CD1c-positive myeloid dendritic cell (primary cell): ENCODE data around the gene ERCC5.

Source experiments
- DNase-seq: peaks from one replicate; pipeline ENCODE4 v3.0.0-alpha.2; 2016; ENCODE audit errors: extremely low spot score

The ERCC5 gene

DNA sequence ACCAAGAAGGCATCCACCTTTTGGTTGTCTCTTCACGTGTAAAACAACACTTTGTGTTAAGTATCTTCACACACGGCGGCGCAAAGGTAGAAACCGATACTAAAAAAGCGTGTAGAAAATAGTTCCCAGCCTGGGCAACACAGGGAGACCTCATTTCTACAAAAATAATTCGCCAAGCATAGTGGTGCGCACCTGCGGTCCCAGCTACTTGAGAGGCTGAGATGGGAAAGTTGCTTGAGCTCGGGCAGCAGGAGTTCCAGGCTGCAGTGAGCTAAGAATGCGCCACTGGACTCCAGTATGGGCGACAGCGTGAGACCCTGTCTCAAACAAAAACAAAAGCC lies 573 bp upstream of the ERCC5 start:
- no peak for DNase-seq

DNA sequence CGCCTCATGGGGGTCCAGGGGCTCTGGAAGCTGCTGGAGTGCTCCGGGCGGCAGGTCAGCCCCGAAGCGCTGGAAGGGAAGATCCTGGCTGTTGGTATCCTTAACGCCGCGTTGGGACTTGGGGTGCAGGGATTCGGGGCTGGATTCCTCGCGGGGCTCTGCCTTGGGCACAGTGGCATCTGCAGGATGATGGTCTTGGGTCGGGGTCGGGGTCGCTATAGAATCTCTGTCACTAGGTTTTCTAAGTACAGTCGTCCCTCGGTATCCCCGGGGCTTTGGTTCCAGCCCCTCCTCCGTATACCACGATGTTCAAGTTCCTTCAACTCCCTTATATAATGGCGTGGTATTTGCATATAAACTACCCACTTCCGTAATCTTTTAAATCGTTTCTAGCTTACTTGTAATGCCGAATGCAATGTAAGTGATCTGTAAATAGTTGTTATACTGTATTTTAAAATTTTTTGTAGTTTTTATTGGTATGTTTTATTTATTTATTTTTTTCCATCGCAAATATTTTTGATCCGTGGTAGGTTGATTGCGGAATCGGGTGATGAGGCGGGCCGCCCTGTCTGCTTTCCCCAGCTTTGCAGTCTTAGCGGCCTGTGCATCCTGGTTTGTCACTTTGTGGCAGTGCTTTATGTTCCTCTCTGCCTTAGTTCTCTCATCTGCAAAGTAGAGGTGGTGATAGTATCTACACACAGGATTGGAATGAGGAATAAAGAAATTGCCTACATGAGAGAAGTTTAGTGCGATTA lies 606 bp downstream of the ERCC5 start:
- peak; percentile 73 for DNase-seq

DNA sequence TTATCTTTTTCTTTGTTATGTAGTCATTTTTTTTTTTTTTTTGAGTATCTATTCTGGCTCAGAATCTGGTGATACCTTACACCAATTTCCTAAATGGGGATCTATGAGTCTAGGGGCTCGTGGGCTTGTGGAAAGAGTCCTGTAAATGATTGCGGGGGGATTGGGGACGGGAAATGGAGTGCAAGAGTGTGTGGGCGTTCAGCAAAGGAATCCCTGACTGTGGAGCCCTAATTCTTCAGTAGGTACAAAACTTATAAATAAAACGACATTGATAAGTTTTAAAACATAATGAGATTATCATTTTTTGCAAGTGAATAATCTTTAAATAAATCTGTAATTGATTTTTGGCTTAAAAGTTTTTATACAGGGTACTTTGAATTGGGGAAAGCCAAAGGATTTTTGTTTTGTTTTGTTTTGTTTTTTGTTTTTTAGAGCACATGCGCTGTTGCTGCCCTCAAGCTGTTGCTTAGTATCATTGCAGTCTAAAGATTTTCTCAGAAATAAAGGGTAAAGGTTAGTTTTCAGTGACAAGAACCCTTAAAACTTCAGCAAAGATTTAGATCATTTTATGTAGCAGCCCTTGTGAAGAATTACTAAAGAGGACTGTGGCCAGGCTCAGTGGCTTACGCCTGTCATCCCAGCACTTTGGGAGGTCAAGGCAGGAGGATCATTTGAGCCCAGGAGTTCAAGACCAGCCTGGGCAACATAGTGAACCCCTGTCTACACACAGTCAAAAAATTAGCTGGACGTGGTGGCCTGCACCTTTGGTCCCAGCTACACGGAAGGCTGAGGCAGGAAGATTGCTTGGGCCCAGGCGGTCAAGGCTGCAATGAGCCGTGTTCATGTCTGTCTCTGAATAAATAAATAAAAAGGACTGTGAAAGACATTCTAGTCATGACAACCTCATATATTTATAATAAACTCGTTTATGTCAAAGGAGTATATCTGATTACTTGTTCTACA lies 1.7 kb downstream of the ERCC5 start:
- peak; percentile 51 for DNase-seq

DNA sequence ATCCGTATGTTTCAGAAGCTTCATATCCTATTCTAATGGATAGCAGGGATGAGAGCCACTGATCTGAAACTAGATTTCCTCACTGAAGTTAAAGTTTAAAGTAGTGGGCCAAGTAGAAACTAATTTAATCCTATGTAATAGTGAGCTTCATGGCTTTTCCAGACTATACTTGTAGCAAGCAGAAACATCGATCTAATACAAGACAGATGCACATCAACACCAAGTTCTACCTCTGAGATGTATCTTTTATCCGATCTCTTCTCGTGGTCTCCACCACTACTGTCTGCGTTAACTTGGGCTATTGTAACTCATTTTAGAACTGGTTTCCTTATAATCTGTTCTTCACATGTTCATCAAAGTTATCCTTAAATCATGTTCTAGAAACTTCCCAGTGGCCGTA lies 3.1 kb downstream of the ERCC5 start:
- DNase-seq, result no peak

DNA sequence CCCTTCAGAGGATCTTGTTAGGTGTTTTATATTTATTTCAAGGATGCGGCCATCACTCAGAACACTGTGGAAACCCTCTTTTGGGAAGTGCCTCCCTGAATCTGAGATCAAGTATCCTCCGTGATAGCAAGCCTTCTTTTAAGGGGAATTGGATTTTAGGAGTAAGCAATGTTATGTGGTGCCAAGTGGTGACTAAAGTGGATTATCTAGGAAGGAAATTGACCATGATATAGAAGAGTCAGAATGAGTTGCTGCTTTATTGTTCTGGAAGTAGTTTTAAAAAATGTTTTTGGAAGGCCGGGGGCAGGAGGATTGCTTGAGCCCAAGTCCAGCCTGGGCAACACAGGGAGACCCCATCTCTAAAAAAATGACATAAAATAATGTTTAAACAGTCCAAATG lies 6.7 kb downstream of the ERCC5 start:
- no peak for DNase-seq

DNA sequence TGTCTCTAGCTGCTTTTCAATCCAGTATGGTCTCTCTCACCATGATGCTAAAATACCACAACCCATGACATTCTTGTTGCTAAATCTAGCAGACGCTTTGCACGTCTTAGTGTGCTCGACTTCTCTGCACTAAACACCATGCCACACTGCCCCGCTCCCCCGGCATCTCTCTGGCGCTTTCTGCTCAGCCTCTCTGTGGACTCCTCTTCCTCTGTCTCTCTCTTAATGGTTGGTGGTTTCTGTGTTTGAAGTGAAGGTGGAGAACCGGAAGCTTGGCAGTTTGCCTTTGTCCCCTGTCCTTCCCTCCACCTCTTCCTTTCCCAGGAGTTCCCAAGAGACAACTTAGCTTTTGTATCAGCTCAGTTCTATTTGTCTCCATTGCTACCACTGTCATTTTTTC lies 8.8 kb downstream of the ERCC5 start:
- no peak for DNase-seq

DNA sequence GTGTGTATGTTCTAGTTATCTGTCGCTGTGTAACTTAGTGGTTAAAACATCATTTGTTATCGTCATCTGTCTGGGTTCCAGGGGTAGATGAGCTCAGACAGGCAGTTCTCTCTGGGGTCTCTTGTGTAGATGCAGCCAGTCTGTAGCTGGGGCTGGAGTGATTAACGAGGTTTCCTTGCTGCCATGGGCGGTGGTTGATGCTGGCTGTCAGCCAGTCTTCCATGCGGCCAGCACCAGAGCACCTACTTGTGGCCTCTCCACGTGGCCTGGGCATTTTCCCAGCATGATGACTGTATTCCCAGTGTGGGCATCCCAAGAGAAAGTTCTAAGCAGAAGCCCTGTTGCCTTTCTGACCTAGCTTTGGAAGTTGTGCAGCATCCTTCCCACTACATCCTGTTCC lies 10.7 kb downstream of the ERCC5 start:
- DNase-seq, result no peak

DNA sequence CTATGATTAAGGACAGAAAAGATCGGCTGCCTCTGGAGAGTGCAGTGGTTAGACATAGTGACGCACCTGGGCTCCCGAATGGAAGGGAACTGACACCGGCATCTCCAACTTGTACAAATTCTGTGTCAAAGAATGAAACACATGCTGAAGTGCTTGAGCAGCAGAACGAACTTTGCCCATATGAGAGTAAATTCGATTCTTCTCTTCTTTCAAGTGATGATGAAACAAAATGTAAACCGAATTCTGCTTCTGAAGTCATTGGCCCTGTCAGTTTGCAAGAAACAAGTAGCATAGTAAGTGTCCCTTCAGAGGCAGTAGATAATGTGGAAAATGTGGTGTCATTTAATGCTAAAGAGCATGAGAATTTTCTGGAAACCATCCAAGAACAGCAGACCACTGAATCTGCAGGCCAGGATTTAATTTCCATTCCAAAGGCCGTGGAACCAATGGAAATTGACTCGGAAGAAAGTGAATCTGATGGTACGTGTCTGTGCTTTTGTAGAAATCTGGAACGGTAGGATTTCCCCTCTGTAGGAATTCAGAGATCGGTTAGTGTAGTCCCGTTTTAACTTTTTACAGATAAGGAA lies 16.9 kb downstream of the ERCC5 start:
- DNase-seq, result no peak

DNA sequence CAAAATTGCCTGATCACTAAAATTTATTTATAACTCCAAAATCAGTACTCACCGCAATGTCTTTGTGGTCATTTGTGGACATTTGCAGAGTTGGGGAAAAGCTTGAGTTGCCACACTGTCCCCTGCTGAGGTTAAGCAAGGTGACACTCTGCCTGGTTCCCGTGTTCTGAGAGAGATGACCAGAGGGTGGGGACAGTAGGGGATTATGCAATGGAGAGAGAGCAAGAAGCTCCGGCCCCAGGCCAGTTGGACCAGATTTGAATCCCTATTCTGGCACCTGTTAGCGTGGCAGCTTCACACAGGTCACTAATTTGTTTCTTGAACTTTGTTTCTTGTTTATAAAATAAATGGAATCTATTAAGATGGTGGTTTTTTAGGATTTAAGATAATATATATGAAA lies 17.8 kb downstream of the ERCC5 start:
- no peak for DNase-seq

DNA sequence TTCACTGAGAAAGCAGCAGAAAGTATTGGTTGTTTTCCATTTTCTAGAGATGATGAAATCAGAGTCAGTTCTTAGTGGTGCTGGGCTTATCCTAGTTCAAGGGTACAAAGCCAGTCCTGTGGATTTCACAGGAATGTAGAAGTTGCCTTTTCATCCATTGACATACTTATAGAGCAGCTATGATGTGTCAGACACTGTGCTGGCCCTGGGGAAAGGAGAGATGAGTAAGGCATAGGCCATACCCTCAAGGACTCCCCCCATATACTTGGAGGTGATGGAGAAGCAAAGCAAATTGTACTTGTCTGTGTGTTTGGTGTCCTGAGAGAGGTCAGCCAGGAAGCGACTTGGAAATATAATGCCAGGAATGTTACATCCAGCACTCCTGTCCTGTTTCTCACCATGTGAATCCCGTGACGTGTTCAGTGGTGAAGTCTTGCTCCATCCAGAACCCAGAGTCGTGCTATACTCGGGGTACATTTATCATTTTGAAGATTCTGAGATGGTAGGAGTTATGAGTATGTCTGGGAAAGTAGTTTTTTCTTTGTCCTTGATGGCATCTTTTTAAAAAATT lies 22.6 kb downstream of the ERCC5 start:
- DNase-seq, result no peak

DNA sequence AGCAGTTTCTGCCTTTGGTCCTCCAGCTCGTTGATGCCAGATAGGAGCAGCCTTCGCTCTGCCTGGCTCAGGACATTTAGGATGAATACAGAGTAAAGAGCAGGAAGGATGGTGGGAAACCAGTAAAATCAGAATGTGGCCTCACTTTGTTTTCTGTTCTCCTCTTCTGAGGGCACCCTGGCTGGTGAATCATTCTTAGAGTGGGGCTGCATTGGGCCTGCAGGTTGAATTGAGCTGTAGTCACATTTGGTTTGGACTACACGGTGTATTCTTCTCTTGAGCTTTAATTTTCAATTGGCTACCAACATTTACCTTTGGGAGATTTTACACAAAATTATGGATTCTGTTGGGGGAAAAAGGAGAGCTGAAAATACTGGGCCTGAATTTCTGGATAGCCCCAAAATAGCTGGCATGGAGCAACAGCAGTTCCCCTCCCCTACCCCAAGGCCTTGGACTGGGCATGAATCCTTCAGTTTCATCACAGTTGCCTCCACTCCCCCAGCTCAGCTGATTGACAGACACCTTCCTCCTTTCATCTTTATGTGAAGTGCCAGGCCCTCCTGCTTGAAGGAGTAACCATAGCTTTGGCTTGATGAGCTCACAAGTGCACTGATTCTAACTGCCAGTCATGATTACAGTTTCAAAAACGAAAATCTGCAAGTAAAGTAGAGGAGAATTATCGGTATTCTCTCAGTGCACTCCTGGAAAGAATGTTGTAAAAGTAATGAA lies 24.3 kb downstream of the ERCC5 start:
- DNase-seq, result no peak

DNA sequence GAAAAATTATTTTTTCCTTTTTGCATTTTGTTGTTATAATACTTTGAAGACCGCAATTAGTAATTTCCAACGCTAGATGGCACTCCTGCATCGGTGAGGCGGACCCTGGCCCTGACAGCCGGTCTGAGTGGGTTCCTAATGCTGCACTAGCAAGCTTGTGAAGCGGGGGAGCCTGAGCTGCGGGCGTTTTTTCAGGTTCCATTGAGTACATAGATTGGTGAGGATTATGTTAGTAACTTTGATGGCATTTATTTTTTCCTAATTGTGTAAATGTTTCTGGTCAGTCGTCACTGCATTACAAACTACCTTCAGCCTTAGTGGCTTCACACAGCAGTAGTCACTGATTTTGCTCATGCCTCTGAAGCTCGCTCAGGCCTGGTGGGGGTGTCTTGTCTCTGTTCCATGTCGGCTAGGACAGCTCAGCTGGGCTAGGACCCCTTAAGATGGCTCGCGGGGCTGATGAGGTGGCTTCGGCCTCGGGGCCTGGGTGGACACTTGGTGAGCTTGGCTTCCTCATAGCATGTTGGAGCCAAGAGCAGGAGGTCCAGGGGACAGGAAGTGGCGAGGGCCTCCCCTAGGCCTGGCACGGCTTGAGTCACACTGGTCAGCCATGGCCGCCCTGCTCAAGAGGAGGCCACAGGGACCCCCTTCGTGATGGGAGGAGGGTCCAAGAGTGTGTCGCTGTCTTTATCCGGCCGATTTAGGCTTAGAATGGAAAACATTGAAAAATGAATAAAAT lies 25.0 kb downstream of the ERCC5 start:
- peak; percentile 52 for DNase-seq

DNA sequence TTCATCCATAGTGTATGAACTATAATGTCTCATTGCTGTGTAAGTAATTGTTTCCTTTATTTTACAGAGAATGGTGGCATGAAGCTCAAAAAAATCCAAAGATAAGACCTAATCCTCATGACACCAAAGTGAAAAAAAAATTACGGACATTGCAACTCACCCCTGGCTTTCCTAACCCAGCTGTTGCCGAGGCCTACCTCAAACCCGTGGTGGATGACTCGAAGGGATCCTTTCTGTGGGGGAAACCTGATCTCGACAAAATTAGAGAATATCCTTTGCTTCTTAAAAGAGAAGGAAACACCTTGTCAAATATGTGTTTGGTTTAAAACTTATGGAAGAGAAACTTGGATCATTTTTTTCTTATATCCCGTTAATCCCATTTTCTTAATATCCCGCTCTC lies 26.3 kb downstream of the ERCC5 start:
- no peak for DNase-seq

DNA sequence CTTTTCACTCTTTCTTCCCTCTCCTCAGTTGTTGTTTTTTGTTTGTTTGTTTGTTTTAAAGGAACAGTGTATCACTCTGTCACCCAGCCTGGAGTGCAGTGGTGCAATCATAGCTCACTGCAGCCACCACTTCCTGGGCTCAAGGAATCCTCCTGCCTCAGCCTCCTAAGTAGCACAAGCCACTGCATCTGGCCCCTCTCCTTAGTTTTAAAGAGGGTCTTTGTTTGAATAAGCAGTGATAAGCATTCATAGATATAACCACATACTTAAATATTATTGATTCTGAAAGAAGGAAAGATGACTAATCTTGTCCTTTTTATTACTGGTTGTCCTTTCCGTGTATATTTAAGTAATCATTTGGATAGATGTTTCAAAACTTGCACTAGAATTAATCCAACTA lies 26.7 kb downstream of the ERCC5 start:
- no peak for DNase-seq

DNA sequence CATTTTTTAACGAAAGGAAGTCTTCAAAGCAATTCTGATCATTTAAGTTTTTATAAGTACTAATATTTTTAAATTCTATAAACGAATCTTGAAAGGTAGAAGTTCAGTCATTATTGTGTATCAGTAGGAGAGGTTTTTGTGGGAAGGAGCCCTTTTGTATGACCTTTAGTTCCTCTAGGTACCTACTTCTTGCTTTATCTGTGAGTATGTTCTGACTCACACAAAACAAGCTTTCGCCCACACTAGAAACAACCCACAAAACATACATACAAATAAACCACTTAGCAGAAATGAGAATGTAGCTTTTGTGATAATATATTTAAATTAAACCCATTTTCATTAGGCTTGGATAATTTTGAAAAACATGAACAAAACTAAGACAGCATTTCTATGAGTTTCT lies 27.8 kb downstream of the ERCC5 start:
- peak; percentile 53 for DNase-seq

DNA sequence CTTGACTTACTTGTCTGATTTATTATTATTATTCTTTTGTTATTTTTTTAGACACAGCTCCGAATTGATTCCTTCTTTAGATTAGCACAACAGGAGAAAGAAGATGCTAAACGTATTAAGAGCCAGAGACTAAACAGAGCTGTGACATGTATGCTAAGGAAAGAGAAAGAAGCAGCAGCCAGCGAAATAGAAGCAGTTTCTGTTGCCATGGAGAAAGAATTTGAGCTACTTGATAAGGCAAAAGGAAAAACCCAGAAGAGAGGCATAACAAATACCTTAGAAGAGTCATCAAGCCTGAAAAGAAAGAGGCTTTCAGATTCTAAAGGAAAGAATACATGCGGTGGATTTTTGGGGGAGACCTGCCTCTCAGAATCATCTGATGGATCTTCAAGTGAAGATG lies 29.4 kb downstream of the ERCC5 start:
- DNase-seq, result no peak

DNA sequence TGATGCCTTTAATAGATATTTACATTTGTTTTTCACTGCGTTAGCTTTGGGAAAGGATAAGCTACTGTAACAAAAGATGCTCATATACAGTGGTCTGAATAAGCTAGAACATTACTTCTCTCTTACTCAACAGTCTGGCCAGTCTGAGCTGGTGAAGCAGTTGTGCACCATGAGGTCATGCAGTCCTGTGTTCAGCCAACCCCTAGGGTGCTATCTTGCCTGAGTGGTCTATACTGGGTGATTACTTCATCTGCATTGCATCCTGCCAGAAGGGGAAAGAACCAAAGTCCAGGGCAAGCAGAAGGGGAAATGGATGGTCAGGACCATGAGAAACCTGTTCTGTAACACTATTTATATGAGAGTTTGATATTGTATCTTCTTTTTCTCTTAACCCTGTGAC lies 31.5 kb downstream of the ERCC5 start:
- no peak for DNase-seq

DNA sequence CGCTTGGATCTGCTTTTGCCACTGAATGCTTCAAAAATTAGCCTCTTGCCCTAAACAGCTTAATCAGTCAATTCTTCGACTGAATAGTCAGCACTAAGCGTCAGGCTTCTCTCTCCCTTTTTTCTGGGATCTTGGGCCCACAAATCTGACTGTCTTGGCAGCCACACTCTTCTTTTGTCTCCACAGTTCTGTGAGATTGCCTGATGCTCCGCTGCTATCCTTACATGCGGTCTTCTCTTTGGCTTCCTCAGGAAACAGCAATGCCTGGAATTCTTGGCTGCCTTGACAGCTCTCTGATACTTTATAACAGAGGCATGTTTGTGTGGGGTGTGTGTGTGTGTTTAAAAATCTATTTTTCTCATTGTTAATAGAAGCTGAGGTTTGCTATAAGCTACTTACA lies 32.6 kb downstream of the ERCC5 start:
- DNase-seq, result no peak

DNA sequence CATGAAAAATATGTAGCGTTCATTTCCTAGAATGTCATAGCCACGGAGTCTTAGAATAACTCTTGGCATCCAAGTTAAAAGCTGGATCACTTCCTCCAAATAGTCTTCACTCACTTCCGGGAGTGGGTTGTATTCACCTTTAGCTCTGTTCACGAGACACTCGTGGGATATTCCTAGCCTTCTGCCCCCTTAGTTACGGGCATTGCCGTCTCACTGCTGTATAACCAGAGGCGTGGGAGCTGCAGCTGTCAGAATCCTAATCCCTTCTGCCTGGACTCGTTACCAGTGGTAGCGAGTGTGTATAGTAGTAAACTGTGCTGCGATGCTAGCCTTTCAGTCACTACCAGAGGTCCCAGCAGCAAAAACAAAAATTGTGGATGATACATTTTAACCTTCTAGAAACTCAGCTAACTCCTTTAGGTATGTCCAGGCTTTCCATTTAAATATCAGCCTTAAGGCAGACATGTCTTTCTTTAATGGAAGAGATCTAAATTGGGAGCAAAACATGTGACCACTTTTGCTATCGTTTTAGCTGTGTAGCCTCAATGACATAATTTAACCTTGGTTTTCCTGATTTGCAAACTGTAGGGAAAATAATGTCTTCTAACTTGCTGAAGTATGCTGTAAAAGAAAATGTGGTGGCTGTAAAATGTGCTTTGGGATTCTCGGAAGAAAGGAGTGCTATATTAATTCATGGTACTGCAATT lies 34.1 kb downstream of the ERCC5 start:
- no peak for DNase-seq
